Activated CD8-positive, alpha-beta memory T cell treated with anti-CD3 and anti-CD28 coated beads for 1 hour (primary cell): ENCODE data around the gene TIGD4.
"Not testable (repeated sequence)": the region's sequence is repeated elsewhere in the genome, so short reads cannot be mapped to it uniquely, and the experiment has no call there.

Source experiments
- DNase-seq, 2 donors: peaks; one replicate each; pipeline ENCODE4 v3.0.0-alpha.2; 2020; ENCODE audit warnings: low read depth in 1 of 2; ENCODE audit errors: extremely low read depth in 1 of 2

The TIGD4 gene

GRCh38 chr4:152784490-152785350 lies 5.2 kb upstream of the TIGD4 start:
- DNase-seq, result no peak

GRCh38 chr4:152780267-152780778 lies 793 bp upstream of the TIGD4 start:
- peak in 1 of 2 donors; percentile 50 for DNase-seq

- DNase-seq, result peak in 1 of 2 donors; percentile 3
These were observed 646 bp downstream of the TIGD4 start for GRCh38 chr4:152778656-152779512.

GRCh38 chr4:152777488-152777887 lies 2.0 kb downstream of the TIGD4 start:
- no peak for DNase-seq

- no peak for DNase-seq
These were observed 3.2 kb downstream of the TIGD4 start for GRCh38 chr4:152776352-152776751.

GRCh38 chr4:152773953-152774352 lies 5.6 kb downstream of the TIGD4 start:
- no peak for DNase-seq

GRCh38 chr4:152773339-152773738 lies 6.2 kb downstream of the TIGD4 start:
- DNase-seq, result no peak

- DNase-seq, result no peak
These were observed 7.6 kb downstream of the TIGD4 start for GRCh38 chr4:152771741-152772533.

- not testable (repeated sequence) for DNase-seq
These were observed 14.3 kb downstream of the TIGD4 start for GRCh38 chr4:152765069-152765737.

- DNase-seq, result no peak
These were observed 15.7 kb downstream of the TIGD4 start for GRCh38 chr4:152763796-152764195.

- DNase-seq, result no peak
These were observed 30.9 kb downstream of the TIGD4 start for GRCh38 chr4:152748619-152749018.

- no peak for DNase-seq
These were observed 32.1 kb downstream of the TIGD4 start for GRCh38 chr4:152747444-152747843.

- DNase-seq, result no peak
These were observed 40.7 kb downstream of the TIGD4 start for GRCh38 chr4:152738827-152739226.

- DNase-seq, result no peak
These were observed 43.6 kb downstream of the TIGD4 start for GRCh38 chr4:152735906-152736305.

- DNase-seq, result no peak
These were observed 44.1 kb downstream of the TIGD4 start for GRCh38 chr4:152735396-152735859.

- no peak for DNase-seq
These were observed 44.9 kb downstream of the TIGD4 start for GRCh38 chr4:152734699-152735050.

GRCh38 chr4:152734015-152734698 lies 45.4 kb downstream of the TIGD4 start:
- no peak for DNase-seq

- no peak for DNase-seq
These were observed 47.5 kb downstream of the TIGD4 start for GRCh38 chr4:152731997-152732396.

GRCh38 chr4:152729466-152729865 lies 50.1 kb downstream of the TIGD4 start:
- DNase-seq, result no peak

- no peak for DNase-seq
These were observed 51.2 kb downstream of the TIGD4 start for GRCh38 chr4:152728343-152728742.
